AG04450 (cell line): Measurements from ENCODE around the gene PLPPR3. TPM values are rescaled to one million over a fixed set of nuclear protein-coding genes. Genes with fewer than 3 reads are reported as not detected.
A peak's percentile ranks its signal among the peaks of the same experiment; 100 is the strongest.

Source experiments
- CTCF ChIA-PET: fragments of 300-600, 350-600 bp; formaldehyde crosslinking; extraction: SDS; loops from one replicate; lab custom pipeline; 2022; ENCODE audit warnings: antibody characterized with exemption, inconsistent platforms; lab: Charles Lee
- POLR2A ChIA-PET: fragments of 350-600 bp; formaldehyde crosslinking; extraction: SDS; loops from one replicate; lab custom pipeline; 2021; ENCODE audit warnings: antibody characterized with exemption, inconsistent platforms; lab: Yijun Ruan, JAX
- DNase-seq: peaks from one replicate; pipeline ENCODE4 v3.0.0-alpha.2; 2011; ENCODE audit warnings: low read depth, low spot score
- H3K27ac ChIP-seq: one replicate; pipeline ENCODE4 v1.5.1; 2012; ENCODE audit warnings: low read depth, low read length, control low read depth
- H3K27me3 ChIP-seq: one replicate; pipeline ENCODE4 v1.6.0; 2012; ENCODE audit warnings: low read length; ENCODE audit not compliant: control insufficient read depth, insufficient read depth
- H3K4me3 ChIP-seq: 2 replicates; pipeline ENCODE4 v1.5.1; 2011; ENCODE audit warnings: mild to moderate bottlenecking, low read depth, low read length, control low read depth
- H3K9me3 ChIP-seq: 2 replicates; pipeline ENCODE4 v1.5.1; 2012; ENCODE audit warnings: low read length; ENCODE audit not compliant: control insufficient read depth, insufficient read depth
- polyA plus RNA-seq: library from polyadenylated mRNA; depleted of rRNA; stranded (reverse); fragments of >200 nt; gene quantifications from 2 replicates; pipeline ENCODE4 v1.2.3, GENCODE V29; 2011
- TF ChIP-seq, protein P1 (sequence below): IDR thresholded peaks from 2 replicates; pipeline ENCODE4 v1.5.1; 2011; ENCODE audit warnings: low read depth, low read length, control low read depth, inconsistent platforms

Gene PLPPR3
- polyA plus RNA-seq, 1 experiment, result 1.3 TPM

DNA sequence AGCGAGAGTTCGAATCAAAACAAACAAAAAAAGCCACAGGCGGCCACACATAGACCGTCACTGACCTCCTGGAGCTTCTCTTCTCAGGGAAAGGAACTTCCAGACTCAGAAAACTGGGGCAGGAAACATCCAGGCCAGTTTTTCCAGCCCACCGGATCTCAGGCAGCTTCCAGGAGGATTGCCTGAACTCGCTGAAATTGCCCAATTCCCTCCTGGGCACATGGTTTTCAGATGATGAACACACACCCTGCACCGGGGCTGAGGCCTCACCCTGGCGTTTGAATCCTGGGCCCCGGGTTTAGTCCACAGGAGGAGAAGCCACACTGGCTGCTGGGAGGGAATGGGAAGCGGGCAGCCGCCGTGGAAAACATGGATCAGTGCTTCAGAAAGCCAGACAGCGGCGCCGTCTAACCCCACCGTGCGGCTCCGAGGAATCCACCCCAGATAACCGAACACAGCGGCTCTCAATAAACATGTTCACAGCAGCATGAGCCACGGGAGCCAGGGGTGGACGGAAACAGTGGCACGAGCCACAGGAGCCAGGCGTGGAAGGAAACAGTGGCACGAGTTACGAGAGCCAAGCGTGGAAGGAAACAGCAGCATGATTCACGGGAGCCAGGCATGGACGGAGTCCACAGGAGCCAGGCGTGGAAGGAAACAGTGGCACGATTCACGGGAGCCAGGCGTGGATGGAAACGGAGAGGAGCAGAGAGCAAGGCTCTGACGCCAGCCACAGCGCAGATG, 42.7 kb downstream of the PLPPR3 start:
- ChIA-PET POLR2A (interaction anchor here (0.5 to 1.0 kb wide), 10 partner anchors 9 to 324 kb away, joined by 3 to 11 read pairs (median 4); partner anchors contain the start of genes BSG, MED16, PTBP1 and RNU6-9), CTCF (interaction anchor here (0.7 kb wide), 1 partner anchor 24 kb away, joined by 3 read pairs; no protein-coding TSS in a partner anchor)
- Histone ChIP-seq H3K4me3 (no peak overlapping the region), H3K27ac (peak overlapping the region; percentile 90), H3K27me3 (no peaks in the 10 kb centered on the region), H3K9me3 (peaks cover 4% of the 10 kb centered on the region; the same call in 1 of the 2 replicates)
- TF ChIP-seq, protein P1, sequence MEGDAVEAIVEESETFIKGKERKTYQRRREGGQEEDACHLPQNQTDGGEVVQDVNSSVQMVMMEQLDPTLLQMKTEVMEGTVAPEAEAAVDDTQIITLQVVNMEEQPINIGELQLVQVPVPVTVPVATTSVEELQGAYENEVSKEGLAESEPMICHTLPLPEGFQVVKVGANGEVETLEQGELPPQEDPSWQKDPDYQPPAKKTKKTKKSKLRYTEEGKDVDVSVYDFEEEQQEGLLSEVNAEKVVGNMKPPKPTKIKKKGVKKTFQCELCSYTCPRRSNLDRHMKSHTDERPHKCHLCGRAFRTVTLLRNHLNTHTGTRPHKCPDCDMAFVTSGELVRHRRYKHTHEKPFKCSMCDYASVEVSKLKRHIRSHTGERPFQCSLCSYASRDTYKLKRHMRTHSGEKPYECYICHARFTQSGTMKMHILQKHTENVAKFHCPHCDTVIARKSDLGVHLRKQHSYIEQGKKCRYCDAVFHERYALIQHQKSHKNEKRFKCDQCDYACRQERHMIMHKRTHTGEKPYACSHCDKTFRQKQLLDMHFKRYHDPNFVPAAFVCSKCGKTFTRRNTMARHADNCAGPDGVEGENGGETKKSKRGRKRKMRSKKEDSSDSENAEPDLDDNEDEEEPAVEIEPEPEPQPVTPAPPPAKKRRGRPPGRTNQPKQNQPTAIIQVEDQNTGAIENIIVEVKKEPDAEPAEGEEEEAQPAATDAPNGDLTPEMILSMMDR, result no peak
- DNase-seq, result peak; percentile 85

DNA sequence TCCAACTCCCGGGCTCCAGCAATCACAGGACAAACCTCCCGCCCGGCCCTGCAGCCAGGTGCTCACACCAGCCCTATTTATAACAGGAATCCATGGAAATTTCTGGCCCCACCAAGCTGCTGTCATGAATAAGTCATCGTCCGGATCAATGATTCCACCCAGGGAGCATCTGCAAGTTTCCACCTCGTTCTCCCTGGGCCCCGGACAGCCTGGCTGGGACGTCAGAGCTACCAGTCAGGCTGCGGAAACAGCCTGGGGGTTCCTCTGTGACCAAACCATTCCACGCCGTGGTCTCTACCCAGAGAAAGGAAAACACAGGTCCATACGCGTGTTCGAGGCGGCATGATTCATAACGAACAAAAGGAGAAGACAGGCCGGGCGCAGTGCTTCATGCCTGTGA, 45.2 kb downstream of the PLPPR3 start:
- peaks cover 4% of the 10 kb centered on the region; the same call in 1 of the 2 replicates for H3K9me3 ChIP-seq
- TF ChIP-seq, protein P1, result no peak
- no peak overlapping the region for H3K27ac ChIP-seq
- no peak for DNase-seq
- ChIA-PET POLR2A (no interaction called here), CTCF (interaction anchor here (0.6 kb wide), 1 partner anchor 207 kb away, joined by 8 read pairs; no protein-coding TSS in a partner anchor)
- H3K4me3 ChIP-seq, result no peak overlapping the region
- H3K27me3 ChIP-seq, result no peaks in the 10 kb centered on the region

DNA sequence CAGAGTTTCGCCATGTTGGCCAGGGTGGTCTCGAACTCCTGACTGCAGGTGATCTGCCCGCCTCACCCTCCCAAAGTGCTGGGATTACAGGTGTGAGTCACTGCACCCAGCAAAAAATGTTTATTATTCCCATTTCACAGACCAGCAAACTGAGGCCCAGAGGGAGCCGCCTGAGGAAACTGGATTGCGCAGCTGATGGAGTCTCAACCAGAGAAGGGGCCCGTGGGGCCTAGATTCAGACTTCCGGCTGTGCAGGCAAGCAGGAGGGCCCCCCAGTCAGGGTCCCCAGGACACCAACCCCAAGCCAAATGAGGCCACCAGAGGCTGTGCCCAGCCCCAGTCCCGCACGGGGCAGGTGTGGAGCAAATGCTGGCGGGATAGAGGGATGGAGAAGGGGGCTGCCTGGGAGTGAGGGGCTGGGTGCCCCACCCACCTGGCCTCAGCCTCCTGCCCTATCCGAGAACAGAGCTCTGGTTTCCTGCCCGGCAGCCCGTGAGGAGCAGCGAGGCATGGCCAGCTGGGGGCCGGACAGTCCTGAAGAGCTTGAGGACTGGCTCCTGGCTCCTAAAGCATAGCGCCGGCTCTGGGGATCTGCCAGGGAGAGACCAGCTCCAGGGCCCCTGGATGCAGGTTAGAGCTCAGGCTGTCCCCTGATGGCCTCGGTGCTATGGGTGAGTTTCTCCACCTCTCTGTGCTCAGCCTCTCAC, 48.9 kb downstream of the PLPPR3 start:
- no peak overlapping the region for H3K4me3 ChIP-seq
- H3K9me3 ChIP-seq, result no peaks in the 10 kb centered on the region
- no peak for DNase-seq
- TF ChIP-seq, protein P1, result no peak
- POLR2A ChIA-PET, result no interaction called here
- no peaks in the 10 kb centered on the region for H3K27me3 ChIP-seq
- H3K27ac ChIP-seq, result no peak overlapping the region
- CTCF ChIA-PET, result interaction anchor here (0.6 kb wide), 2 partner anchors 69 to 187 kb away, joined by 3 to 4 read pairs; no protein-coding TSS in a partner anchor

DNA sequence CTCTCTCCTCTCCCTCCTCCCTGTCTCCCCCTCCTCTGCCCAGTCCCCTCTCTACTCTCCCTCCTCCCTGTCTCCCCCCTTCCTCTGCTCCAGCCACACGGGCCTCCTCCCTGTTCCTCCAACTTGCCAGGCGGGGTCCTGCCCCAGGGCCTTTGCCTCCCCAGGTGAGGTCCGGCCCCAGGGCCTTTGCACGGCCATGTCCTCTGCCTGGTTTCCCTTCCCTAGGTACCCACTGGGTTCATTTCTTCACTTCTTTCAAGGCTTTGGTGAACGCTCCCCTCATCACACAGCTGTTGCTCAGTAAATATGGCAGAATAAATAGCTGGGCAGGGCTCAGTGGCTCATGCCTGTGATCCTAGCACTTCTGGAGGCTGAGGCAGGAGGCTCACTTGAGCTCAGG, 49.7 kb downstream of the PLPPR3 start:
- no peaks in the 10 kb centered on the region for H3K27me3 ChIP-seq
- TF ChIP-seq, protein P1, result no peak
- no peak for DNase-seq
- no peak overlapping the region for H3K4me3 ChIP-seq
- H3K9me3 ChIP-seq, result no peaks in the 10 kb centered on the region
- POLR2A ChIA-PET, result no interaction called here
- no peak overlapping the region for H3K27ac ChIP-seq
- CTCF ChIA-PET, result no interaction called here
